ENCODE measurements around the gene KCTD18. TPM values are rescaled to one million over a fixed set of nuclear protein-coding genes. Genes with fewer than 3 reads are reported as not detected.

Gene KCTD18
- total RNA-seq, 1 donor from 2014 or later, result 17.6 TPM

DNA sequence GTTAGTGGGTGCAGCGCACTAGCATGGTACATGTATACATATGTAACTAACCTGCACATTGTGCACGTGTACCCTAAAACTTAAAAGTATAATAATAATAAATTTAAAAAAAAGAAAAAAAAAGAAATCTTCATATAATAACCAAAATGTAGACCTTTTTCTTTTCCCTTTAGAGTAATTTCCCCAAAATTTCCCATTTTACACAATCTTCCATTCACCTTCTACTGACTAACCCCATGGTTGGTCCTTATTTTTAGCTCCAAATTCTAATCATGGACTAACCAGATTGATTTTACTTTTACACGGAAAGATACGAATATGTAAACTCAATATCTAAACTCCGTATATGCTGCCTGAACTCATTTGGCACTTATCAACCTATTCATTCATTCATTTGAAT is 7.7 kb downstream of the KCTD18 start:
- H3K27ac Mint-ChIP-seq (ENCODE audit: unreplicated experiment), result no peak overlapping the region
- H3K9me3 Mint-ChIP-seq (ENCODE audit: low read depth), result no peaks in the 10 kb centered on the region
- H3K4me1 Mint-ChIP-seq (ENCODE audit: low read depth), result no peaks in the 10 kb centered on the region
- H3K27me3 Mint-ChIP-seq (ENCODE audit: low read depth), result no peaks in the 10 kb centered on the region
- H3K36me3 Mint-ChIP-seq (ENCODE audit: low read depth), result peaks cover 7% of the 10 kb centered on the region
- no peak for DNase-seq (ENCODE audit: low spot score)
- TF ChIP-seq, protein P1, sequence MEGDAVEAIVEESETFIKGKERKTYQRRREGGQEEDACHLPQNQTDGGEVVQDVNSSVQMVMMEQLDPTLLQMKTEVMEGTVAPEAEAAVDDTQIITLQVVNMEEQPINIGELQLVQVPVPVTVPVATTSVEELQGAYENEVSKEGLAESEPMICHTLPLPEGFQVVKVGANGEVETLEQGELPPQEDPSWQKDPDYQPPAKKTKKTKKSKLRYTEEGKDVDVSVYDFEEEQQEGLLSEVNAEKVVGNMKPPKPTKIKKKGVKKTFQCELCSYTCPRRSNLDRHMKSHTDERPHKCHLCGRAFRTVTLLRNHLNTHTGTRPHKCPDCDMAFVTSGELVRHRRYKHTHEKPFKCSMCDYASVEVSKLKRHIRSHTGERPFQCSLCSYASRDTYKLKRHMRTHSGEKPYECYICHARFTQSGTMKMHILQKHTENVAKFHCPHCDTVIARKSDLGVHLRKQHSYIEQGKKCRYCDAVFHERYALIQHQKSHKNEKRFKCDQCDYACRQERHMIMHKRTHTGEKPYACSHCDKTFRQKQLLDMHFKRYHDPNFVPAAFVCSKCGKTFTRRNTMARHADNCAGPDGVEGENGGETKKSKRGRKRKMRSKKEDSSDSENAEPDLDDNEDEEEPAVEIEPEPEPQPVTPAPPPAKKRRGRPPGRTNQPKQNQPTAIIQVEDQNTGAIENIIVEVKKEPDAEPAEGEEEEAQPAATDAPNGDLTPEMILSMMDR (IDR thresholded peaks at IDR 0.05), result no peak
- H3K4me3 Mint-ChIP-seq (ENCODE audit: unreplicated experiment), result no peak overlapping the region

DNA sequence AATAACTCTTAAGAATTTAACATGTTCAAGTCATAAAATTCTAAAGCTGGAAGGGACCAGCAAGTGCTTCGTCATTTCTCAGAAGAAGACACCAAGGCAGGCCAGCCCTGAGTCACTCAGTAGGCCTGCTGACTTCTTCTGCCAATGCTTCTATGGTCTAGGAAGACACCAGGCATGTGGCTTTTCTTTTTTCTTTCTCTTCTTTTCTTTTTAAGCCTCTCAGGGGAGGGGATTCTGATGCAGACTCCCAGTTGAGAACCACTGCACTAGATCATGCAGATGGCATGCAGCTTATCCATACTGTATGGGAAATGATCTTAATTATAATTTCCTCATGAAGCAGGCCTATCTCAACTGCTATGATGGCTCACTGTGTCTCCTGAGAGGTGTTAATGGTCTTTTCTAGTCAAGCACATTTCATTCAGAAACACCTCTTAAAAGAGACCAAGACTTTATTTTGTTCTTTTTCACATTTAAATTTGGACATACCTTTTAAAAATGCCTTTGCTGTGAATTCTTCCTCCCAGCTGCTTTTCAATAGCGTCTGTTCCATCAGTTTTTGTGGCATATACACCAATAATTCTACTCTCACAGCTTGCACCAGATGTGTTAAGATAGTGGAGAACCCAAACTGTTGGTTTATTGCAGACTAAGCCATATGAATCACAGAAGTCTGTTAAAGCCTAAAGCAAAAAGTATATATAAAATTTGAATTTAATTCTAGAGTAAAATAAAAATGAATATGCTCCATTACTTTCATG is 11.3 kb downstream of the KCTD18 start:
- Mint-ChIP-seq H3K27me3 (ENCODE audit: low read depth) (no peaks in the 10 kb centered on the region), H3K4me1 (ENCODE audit: low read depth) (peaks cover under 1% of the 10 kb centered on the region), H3K27ac (ENCODE audit: unreplicated experiment) (no peak overlapping the region), H3K36me3 (ENCODE audit: low read depth) (peaks cover 12% of the 10 kb centered on the region), H3K9me3 (ENCODE audit: low read depth) (no peaks in the 10 kb centered on the region), H3K4me3 (ENCODE audit: unreplicated experiment) (no peak overlapping the region)
- no peak for DNase-seq (ENCODE audit: low spot score)
- TF ChIP-seq, protein P1 (IDR thresholded peaks at IDR 0.05), result no peak

DNA sequence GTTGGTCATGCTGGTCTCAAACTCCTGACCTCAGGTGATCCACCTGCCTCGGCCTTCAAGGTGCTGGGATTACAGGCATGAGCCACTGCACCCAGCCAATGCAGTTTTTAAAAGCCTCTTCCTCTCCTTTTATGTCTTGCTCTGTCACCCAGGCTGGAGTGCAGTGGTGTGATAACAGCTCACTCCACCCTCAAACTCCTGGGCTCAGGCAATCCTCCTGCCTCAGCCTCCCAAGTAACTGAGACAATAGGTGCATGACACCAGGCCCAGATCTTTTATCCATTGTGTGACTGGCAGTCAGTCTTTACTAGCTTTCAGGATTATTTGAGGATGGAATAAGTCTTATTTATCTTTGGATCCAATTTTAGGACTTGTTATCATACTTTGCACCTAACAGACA is 13.2 kb downstream of the KCTD18 start:
- Mint-ChIP-seq H3K27me3 (ENCODE audit: low read depth) (no peaks in the 10 kb centered on the region), H3K27ac (ENCODE audit: unreplicated experiment) (no peak overlapping the region), H3K9me3 (ENCODE audit: low read depth) (no peaks in the 10 kb centered on the region), H3K4me3 (ENCODE audit: unreplicated experiment) (no peak overlapping the region), H3K4me1 (ENCODE audit: low read depth) (peaks cover 19% of the 10 kb centered on the region), H3K36me3 (ENCODE audit: low read depth) (peaks cover 12% of the 10 kb centered on the region)
- TF ChIP-seq, protein P1 (IDR thresholded peaks at IDR 0.05), result no peak
- DNase-seq (ENCODE audit: low spot score), result no peak

DNA sequence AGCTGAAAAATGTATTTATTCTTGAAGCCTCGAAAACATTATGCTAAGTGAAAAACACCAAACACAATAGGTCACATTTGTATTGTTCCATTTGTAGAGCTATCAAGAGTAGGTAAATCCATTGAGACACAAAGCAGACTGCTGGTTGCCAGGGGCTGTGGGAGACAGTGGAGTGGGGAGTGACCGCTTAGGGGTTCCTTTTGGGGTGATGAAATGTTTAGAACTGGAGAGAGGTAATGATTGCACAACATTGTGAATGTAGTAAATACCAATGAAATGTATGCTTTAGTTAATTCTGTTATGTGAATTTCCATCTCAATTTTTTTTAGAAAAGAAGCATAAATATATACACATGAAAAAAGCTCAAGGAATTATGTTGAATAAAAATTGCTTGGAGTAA is 15.8 kb downstream of the KCTD18 start:
- H3K4me3 Mint-ChIP-seq (ENCODE audit: unreplicated experiment), result no peak overlapping the region
- TF ChIP-seq, protein P1 (IDR thresholded peaks at IDR 0.05), result no peak
- H3K27me3 Mint-ChIP-seq (ENCODE audit: low read depth), result no peaks in the 10 kb centered on the region
- H3K36me3 Mint-ChIP-seq (ENCODE audit: low read depth), result peaks cover 21% of the 10 kb centered on the region
- DNase-seq (ENCODE audit: low spot score), result no peak
- H3K9me3 Mint-ChIP-seq (ENCODE audit: low read depth), result peaks cover 6% of the 10 kb centered on the region
- no peak overlapping the region for H3K27ac Mint-ChIP-seq (ENCODE audit: unreplicated experiment)
- H3K4me1 Mint-ChIP-seq (ENCODE audit: low read depth), result peaks cover 19% of the 10 kb centered on the region

DNA sequence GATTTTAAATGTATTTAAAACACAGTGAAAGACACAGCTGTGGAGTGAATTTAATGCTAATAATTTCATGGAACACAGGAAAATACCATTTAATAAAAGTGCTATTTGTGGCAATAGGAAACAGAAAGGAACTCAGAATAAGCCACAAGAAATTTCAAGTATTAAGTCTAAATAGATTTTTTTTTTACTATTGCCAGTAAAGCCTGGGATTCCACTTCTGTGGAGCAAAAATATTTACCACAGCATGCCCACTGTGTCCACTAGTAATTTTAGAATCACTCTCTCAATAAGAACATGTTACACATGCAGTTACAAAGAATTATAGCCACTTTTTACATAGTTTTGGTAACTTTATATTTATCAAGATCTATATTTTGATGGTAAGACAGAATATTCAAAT is 17.2 kb downstream of the KCTD18 start:
- TF ChIP-seq, protein P1 (IDR thresholded peaks at IDR 0.05), result no peak
- H3K27me3 Mint-ChIP-seq (ENCODE audit: low read depth), result no peaks in the 10 kb centered on the region
- H3K9me3 Mint-ChIP-seq (ENCODE audit: low read depth), result peaks cover 6% of the 10 kb centered on the region
- H3K27ac Mint-ChIP-seq (ENCODE audit: unreplicated experiment), result peak overlapping the region; percentile 54
- peaks cover 25% of the 10 kb centered on the region for H3K4me1 Mint-ChIP-seq (ENCODE audit: low read depth)
- DNase-seq (ENCODE audit: low spot score), result no peak
- peaks cover 20% of the 10 kb centered on the region for H3K36me3 Mint-ChIP-seq (ENCODE audit: low read depth)
- H3K4me3 Mint-ChIP-seq (ENCODE audit: unreplicated experiment), result no peak overlapping the region
